Medulla oblongata (tissue), 1 donor: ENCODE measurements around the gene MEOX2.
A peak's percentile ranks its signal among the peaks of the same experiment; 100 is the strongest.

ENCODE experiments used
- DNase-seq: peaks from one replicate; pipeline ENCODE4 v3.0.0-alpha.2; 2015; ENCODE audit errors: extremely low spot score

The MEOX2 gene

DNA sequence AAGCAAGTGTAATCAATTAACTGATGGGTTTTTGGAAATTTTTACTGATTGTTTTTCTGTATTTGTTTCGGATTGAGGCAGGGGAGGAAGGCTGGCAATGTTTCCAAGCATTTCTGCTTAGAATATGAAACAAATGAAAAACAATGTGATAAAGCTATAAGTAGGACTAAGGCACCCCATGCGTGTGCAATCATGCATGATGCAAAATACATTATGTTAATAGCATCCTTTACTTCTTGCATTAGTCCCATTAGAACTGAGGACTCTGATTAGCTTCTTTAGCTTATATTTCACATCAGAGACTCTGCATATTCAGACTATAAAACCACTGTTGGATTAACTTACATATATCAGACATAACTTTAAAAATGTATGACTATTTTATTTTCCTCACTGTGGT lies 76.0 kb downstream of the MEOX2 start:
- DNase-seq, result no peak

DNA sequence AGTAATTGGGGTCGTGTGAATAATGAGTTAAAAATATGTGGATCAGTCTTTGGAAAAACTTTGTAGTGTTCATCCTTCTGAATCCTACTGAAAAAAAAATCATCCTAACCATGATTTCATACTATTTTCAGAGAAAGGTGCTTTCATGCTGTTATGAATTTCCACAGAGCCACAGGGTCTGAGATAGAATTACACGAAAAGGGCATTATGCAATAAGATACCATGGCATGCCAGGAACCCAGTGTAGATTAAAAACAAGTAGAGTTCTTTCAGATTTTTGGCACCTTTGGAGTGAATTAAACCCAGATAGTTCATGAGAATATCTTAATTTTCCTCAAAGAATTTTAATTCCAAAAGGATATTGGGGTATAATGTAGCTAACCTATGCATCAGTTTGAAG lies 77.2 kb downstream of the MEOX2 start:
- no peak for DNase-seq

DNA sequence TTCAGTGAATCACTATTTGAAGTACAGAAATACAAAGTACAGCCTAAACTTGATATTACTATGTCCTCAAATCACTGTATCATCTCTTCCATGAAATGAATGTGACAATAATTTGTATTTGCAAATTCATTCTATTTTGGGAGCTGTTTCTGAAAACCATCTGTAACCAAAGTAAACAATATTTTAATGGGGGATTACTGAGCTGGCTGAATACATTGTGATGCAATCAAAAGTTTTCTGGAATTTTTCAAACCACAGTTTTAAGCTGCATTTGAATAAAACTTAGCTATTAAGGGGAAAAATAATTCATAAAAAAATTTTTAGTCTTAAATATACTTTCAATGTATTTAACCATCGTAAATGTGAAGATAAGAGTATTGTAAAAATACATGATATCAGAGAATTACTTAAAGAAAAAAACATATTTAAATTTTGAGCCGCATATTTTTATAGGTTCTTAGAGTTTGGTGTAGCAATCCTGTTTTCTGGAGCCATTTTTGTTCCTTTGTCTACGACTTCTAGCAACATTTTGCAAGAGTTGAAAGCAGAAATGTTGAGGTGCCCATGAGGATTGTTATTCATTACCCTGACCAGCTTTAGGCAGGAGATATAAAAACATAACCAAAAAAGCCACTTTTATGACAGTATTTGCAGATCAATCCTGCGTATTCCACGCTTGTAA lies 78.8 kb downstream of the MEOX2 start:
- no peak for DNase-seq

DNA sequence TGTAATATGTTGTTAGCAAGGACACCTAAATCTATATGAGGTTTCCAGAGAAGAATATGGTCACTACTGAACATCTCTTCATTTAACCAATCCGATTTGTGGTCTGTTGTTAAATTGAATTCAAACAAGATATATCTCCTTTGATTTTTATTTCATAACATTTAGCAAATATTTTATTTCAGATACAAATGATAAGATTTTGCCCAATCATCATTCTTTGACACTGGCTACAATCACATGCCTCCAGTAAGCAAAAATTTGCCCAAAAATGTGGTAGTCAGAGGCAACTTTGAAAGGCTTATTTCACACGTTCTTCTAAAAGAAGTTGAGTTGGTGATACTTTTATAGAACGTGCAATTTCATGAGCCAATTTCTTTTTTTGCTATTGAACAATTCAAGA lies 79.9 kb downstream of the MEOX2 start:
- DNase-seq, result no peak

DNA sequence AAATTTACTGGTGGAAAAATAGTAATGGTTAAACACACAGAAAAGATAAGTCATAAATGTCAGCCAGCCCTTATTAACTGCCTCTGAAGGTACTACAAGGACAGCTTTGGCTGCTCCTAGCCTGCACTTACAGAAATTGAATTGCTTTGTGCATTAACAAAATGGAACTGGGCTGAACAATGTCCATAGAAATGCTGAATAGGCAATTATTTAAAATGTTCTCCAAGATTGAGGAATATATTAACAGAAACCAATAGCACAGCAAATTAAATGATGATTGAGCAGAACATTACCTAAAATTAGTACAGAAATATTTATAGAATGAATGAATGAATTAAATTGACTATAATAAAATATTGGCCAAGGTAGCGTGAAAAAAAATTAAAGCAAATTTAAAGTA lies 82.3 kb downstream of the MEOX2 start:
- no peak for DNase-seq

DNA sequence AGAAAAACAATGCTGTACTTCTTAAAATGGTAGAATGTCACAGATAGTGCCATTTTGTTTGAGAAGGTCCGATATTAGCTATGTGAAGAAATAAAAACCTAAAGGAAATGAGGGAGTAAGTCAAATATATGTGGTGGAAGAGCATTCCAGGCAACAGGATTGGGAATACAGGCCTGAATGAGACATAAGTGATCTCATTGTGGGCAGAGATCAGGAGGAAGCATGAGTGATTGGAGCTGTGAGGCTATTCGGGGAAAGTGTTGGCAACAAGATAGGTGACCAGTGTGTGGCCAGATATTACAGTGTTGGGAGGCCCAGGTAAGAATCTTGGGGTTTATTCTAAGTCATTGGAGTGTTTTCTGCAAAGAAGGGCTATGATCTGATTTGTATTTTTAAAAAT lies 83.4 kb downstream of the MEOX2 start:
- no peak for DNase-seq

DNA sequence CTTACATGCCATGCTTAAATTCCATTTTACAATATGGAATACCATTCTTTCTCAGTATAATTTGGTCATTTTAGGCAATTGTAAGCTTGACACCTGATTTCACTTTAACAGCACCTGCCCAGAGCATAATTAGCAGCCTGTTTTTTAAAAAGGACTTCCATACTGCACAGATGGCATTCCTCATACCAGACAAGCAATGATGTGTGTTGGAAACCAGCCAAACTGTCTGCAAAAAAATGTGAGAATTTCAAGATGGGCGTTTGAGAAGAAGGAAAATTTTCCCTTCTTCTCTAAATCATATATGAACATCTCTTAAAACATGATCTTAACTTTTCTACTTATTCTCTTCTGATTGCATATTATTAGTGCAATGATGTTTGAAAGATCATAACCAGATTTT lies 84.2 kb downstream of the MEOX2 start:
- DNase-seq, result no peak

DNA sequence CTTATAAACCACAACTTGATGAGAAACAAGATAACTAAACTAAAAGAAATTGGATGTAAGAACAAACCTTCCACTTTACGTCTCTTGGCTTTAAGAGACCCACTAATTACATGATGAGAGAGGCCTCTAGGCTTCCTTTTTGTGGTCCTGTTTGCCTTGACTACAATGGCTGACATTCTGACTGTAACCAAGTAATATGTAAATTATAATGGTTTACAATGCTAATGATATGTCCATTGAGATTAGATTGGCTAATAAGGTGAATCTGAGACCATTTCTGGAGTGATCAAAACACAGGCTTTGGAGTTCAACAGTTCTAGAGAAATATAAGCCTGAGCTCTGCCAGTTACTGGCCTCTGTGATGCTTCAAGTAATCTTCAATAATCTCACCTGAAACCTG lies 85.3 kb downstream of the MEOX2 start:
- DNase-seq, result no peak

DNA sequence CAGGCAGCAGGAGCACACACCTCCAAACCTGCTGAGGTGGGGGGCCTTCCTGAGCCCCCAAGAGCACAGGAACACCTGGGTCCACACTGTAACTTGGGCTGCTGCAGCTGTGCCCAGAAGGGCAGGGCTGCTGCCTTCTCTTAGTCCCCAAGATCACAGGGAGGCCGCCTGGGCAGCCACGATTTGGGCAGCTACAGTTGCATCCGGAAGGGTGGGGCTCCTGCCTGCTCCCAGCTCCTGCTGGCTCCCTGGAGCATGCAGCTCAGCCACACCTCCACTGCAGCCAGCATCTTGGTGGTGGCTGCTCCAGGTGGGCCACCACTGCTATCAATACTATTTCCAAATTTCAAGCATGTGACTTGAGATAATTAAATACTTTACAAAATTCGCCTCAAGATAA lies 86.2 kb downstream of the MEOX2 start:
- no peak for DNase-seq

DNA sequence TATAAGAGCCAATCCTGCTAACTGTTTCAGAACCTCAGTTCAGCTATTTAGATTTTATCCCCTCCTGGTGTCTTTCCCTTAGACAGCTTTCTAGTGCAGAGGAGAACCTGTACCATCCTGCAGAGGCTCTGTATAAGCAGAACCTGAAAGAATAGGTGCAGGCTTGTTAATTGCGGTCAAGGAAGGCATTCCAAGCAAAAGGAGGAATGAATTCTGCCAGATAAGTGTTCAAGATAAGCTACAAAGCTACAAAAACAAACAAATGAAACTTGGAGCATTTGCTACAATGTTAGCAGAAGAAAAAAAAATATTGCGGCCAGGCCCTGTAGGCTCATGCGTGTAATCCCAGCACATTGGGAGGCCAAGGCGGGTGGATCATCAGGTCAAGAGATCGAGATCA lies 92.0 kb downstream of the MEOX2 start:
- no peak for DNase-seq

DNA sequence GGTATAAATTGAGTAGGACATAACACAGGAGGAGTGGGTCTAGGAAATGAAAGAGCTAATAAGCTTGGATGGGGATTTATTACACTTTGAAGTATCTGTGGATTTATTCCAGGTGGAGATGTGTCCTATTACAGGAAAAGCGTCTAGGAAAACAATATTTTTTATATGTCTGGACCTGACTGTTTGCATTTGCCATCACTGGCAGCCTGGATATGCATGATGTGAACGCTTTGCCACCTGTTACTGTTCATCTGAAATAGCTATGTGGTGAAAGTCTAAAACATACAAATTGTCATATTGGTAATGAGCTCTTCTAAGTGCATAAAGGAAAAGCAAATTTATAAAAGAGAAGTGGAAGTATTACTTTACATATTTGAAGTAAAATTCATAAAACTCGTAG lies 93.1 kb downstream of the MEOX2 start:
- DNase-seq, result no peak

DNA sequence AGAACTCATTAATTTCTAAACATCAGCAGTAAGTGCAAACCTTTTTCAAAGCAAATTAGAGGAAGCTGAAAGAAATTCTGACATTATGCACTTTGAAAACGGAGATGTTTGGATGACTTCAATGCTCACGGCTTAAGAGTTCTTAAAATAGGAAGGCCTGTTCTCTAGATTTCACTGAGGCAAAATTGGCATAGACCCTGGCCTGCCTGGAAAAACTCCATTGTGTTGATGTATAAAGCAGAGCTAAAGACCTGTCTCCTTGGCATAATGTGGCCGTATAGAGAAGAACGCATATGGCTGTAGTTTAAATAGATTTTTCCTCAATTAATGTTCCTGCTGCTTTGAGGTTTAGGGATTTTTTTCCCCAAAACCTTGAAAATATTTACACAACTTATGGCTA lies 100.2 kb downstream of the MEOX2 start:
- no peak for DNase-seq

DNA sequence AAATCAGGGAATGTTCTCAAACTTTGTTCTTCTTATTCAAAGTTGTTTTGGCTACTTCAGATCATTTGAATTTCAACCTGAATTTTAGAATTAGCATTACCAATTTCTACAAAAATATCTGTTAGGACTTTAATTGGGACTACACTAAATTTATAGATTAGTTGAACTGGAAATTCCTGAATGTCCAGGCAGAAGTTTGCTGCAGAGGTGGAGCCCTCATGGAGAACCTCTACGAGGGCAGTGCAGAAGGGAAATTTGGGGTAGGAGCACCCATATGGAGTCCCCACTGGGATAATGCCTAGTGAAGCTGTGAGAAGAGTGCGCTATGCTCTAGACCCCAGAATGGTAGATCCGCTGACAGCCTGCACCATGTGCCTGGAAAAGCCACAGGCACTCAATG lies 101.9 kb downstream of the MEOX2 start:
- no peak for DNase-seq

DNA sequence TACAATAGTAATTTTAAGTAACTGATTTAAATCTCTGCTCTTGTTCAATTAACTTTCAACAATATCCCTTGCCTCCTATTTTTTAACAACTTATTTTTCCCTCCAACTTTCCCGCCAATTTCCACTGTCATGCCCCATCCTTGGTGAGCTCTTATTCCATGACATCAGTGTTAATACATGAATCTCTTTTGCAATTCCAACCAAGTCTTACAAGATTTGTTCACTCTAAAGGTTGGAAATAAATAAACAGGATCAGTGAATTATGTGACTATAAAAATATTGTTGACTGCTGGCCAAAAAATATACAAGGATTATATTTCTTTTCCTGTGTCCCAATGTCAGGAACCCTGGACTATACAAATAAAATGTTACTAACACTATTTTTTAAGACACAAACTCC lies 103.7 kb downstream of the MEOX2 start:
- DNase-seq, result no peak

DNA sequence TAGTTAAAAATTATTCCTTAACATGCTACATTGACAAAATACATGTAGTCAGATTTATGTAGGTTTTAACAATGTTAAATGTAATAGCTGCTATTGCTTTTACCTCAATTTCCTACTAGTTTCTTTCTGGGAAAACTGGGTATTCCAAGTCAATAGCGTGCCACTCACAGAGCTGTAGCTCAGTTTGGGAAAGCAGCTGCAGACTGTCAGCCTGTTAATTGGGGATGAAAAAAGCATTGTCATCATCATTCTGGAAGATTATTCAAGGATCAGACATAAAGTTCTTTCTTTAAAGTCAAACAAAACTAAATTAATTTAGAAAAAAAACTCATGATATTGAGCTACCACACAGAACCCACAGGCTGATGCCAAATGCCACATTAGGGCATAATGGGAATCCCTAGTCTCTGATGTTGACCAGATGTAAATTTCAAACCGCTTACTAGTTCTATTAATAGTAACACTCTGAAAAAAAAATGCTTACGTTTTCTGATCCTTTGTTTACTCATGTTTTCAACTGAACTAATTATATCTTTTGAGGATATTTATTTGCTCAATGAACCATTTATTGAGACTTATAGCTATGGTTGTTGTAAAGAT lies 105.0 kb downstream of the MEOX2 start:
- no peak for DNase-seq

DNA sequence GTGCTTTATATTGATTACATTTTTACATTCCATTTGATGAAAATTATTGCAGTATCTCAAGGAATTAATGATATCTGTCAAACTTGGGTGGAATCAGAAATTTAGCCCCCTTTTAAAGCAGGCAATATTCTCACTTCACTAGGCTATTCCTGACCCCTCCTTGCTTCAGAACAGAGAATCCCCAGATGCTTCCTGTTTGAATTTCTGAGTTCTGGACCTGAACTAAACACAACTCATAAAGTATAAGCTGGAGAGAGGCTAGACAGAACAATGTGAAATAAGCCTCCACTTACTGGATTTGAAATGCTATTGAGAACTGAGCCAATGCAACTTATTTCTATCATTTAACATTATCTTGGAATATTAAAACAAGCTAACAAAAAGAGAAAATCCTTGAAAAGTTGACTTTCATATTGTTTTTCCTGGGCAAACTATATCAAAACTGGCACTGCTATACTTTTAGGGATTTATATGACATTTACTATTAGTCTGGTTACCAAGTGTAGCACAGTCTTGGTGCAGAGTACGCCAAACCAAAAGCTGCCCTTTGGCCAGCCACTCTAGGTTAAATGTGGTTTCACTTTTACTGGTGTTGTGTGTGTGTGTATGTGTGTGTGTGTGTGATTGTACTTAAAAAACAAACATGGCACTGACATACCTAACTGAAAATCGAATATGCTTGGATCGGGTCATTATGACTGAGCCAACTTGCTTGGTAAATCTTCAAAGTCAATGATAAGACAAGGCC lies 105.7 kb downstream of the MEOX2 start:
- no peak for DNase-seq

DNA sequence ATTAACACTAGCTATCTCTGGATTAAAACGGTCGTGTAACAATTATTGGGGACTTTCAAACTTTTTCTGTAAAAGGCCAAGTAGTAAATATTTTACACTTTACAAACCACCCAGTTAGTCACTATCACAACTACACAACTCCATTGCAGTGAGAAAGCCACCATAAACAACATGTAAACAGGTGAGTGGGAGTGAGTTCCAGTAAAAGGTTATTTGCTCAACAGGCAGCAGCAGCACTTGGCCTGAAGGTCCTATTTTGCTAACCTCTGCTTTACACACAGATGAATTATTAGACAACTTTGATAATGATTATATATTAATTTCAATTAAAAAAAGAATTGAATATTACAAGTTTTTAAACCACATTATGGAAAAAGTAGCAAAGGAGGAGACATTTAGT lies 108.9 kb downstream of the MEOX2 start:
- no peak for DNase-seq

DNA sequence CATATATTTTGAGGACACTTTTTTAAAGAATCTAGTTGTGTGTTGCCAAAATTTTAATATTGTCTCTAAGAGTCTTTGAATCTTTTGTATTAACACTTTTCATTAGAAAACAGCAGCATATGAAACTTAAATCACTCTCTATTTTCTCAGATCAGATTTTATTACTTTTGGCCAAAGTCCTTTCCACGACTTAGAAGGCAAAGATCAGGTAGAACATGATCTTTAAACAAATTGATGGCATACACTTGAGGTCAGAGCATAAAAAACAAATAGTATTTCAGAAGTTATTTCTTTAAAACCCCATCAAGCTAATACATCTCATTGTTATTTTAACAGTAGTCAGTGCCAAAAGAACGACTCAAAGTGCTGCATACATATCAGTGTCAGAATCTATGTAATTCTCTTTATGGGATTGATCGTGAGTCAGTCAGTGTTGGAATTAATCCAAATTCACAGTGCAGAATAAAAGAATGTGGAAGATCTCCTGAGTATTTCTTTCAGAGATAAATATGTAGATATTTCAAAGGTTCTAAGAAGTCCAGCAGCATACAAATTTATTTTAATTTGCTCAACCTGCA lies 115.1 kb downstream of the MEOX2 start:
- DNase-seq, result no peak

DNA sequence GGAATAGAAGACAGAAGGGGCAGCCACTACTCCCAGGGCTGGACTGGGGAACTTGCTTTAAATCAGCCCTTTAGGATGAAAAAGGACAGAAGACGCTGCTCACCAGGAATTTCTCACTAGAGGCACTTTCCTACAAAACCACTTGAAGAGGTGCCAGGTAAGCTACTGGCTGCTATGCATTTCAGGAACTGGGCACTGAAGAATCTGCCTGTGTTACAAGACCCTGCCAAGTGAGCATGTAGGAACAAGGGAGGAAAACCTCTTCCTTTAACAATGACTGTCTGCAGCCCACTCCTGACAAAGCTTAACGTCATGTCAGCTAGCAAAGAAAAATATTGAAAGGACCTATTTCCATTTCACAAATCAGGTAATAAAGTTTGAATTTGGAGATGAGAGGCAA lies 118.8 kb downstream of the MEOX2 start:
- no peak for DNase-seq

DNA sequence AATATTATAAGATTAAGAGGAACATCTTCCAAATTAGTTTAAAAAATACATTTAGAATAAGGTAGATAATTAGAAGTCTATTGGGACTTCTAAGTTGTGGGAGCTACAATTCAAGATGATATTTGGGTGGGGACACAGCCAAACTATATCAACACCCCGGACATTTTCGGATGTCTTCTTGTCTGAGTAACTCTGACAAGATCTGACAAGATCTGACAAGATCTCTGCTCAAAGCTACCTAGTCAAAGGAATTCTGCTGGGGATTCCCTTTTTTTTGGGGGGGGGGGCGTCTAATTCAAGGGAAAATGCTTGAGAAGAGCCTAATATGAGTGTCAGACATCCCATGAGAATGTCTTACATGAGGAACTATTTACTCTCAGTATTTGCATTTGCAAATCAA lies 119.4 kb downstream of the MEOX2 start:
- DNase-seq, result no peak

DNA sequence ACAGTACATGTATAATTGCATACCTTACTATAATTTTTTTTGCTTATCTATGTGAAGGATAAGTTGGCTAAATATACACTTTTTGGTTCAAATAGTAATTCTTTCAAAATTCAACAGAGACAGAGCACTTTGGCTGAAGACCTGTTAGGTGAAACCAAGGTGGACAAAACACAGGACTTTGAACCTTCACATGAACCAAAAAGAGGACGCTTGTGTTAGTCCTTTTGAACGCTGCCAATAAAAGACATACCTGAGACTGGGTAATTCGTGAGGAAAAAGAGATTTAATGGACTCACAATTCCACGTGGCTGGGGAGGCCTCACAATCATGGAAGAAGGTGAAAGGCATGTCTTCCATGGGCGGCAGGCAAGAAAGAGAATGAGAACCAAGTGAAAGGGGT lies 120.0 kb downstream of the MEOX2 start:
- DNase-seq, result no peak

DNA sequence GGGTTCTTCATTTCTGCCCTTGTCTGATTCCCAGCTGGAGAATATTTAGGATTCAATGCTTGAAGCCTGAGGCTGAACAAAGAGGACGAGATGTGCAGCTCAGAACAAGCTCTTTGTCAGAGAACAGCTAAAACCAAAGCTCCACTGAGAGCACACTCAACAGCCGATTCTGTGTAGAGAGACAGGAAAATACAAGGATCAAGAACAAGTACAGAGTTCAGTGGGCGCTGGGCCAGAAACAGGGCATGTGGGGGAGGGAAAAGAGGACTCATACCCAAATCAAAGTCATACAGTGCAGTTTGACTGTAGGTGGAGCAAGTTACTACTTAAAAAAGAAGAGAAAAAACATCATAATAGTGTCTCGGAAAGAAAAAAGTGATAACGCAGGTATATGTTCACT lies 124.6 kb downstream of the MEOX2 start, which contains the start of gene AGMO:
TSS of gene AGMO (minus strand) at position 181 of the 400 bp plus-strand sequence.
- DNase-seq, result peak; percentile 77
